GM19023 (cell line): ENCODE results near the gene STOM.

ENCODE experiments used
- ATAC-seq: cut with Tn5 transposase; IDR thresholded peaks from one replicate; pipeline ENCODE4 v1.9.1; 2021; ENCODE audit warnings: mild to moderate bottlenecking, moderate library complexity; ENCODE audit not compliant: unreplicated experiment

STOM gene

DNA sequence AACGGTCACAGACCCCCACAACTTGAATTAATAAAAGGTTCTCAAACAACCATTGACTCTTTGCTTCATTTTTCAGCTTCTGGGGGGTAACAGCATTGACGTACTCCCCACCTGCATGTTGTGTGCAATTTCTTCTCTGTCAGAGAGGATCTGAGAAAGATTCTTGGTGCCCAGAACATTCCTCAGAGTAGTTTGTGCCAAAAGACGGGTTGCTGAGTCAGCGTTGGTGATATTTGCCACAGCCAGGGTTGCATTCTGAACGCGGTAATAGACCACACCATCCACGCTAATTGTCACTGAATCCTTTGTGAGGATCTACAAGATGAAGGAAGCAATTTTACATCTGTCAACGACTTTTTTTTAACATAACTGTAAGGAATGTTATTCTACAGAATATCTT lies 21.0 kb downstream of the STOM start:
- ATAC-seq = no peak

DNA sequence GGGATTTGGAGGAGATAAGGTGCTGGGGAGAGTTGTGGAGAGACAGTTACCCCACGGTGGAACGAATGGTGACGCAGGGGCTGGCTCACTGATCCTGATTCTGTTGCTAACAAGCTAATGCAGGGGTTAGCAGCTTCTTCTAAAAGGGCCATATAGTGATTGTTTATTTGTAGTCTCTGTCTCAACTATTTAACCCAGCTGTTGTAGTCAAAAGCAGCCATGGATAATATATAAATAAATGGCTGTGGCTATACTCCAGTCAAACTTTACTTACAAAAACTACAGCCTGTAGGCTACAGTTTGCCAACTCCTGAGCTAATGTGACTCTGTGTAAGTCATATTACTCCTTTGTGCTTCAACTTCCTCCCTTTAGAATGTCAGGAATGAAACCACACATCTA lies 21.8 kb downstream of the STOM start:
- no peak for ATAC-seq

DNA sequence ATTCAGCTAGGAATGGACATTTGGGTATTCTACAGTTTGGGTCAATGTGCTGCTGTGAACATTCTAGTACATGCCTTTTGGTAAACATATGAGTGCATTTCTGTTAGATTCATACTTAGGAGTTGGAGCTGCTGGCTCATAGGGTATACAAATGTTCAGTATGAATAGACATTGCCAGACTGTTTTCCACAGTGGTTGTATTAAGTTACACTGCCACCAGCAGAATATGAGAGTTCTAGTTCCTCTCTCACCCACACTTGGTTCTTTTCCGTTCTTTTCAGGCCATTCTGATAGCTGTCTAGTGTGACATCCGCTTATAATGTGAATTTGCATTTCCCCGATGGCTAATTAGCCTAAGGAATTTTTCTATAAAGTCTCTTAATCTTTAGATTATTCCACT lies 25.0 kb downstream of the STOM start:
- ATAC-seq = no peak

DNA sequence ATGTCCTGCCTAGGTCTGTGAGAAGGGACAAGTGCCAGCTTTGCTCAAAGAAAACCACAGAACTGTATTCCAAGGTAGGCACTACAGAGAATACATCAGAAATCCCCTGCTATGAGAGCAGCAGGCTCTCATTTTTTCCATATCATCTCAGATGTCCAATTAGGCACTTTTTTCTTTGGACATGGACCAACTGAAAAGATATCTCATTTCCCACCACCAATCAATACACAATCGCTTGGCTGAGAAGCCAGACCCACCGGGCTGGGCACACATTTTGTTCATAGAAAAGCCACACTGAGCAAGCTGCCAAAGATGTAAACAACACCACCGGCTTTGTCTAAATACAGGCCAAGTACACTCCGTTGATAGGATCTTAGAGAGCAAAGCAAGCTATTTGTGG lies 25.9 kb downstream of the STOM start:
- ATAC-seq = no peak

DNA sequence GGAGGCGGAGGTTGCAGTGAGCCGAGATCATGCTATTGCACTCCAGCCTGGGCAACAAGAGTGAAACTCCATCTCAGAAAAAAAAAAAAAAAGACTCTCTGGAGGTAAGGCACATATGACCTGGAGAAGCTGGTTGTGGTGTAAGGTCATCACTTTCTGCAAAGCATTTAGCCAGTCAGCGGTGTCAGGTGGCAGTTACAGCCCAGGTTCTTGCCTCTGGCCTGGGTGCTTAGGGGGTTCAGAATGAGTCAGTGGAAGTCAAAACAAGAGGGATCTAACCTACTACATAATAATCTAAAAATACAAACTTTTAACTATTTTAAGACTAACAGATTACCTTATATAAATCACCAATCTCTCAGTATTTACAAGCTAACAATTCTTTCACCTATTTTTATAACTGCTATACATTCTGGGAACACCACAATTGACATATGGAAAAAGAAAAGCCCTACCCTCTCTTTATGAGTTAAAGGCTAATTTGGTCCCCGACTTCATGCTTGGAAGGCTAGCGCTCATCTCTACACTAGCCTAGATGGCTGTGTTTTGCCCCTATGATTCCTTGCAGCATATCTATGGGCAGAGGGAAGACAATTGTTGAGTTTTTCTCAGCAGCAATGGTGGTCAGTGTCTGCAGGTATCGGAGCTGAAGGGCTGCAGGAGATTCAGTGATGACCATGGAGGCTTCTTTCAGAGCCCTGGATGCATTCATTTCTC lies 29.2 kb downstream of the STOM start:
- no peak for ATAC-seq

DNA sequence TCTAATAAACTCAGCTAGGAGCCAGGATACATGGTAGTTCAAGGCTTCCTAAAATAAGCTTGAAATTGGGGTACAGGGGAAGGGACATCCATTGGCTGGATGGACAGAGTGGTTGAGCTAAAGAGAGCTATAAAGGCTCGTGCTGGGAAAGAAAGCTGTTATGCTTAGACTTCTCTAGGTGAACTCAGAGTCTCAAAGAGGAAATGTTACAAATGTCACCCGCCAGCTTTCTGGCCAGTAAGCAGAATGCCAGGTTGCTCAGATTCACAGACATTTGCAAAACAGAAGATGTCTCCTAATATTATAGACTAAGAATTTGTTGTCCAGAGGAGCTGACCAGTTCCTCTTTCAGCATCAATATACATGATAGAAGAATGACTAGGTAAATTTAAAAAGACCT lies 30.6 kb downstream of the STOM start:
- no peak for ATAC-seq

DNA sequence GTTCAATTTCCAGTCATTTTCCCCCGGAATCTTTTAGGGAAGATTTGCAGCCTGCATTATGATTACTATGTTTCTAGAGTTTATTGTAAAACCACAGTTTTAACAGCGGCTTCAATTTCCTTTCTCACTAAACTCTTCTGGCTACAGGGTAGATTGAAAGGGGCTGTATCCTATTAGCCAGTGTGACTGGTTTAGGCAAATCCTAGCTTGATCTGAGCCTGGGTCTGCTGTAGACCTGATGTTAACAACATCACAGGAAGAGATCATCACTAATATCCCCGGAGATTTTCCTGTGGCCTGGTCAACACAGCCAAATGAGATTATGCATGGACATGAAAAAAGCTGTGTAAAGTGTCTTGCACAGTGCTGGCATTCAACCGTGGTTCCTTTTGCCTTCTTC lies 33.4 kb downstream of the STOM start:
- no peak for ATAC-seq

DNA sequence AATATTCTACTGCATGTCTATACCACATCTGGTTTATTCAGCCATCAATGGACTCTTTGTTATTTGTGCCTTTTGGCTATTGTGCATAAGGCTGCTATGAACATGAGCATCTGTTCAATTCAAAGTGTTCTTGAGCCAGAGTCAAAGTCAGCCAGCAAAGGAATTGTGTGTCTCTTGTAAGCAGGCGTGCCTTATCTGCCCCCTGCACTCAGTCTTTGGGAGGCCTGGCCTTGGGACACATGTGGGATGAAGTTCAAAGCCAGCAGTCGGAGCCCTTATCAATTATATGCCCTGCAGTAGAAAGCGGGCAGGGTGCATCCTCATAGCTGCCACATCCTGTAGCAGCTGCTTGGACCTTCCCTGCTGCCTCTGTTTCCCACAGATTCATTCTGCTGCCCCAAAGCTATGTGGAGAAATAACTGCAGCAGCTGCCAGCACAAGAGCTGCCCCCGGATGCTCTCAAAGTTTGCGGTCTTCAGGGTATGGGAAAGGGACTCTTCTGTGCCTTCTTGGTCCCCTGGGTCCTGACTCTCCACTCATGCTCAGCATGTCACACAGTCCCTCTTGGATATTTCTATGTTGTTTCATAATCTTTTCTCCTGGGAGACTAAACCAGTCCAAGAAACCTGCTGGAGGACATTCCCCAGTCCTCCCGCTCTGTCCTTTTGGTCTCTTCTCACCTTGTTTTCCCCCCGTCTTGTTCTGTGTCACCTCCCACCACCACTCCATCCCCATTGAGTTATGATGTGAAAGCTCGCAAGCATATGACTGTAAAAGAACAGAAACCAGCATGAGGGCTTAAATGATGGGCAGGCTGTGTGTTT lies 35.9 kb downstream of the STOM start:
- no peak for ATAC-seq

DNA sequence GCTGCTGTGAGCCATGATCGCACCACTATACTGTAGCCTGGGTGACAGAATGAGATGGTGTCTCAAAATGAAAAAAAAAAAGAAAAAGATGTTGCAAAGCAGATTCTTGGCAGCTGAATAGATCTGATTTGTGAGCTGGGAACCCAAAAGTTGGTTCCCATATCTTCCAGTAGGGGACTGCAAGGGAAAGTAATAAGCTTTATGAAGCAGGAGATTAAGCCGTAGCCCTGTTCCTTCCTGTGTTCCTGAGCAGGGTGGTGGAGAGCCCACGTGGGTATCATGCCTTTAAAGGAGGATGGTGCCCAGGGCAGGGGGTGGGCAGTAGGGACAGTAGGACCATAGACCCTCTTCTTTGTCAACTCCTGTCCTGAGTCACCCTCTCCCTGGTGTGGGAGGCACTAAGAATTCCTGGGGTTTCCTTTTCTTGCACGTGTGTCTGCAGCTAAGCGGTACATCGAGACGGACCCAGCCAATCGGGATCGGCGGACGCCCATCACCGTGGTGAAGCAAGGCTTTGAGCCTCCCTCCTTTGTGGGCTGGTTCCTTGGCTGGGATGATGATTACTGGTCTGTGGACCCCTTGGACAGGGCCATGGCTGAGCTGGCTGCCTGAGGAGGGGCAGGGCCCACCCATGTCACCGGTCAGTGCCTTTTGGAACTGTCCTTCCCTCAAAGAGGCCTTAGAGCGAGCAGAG lies 37.9 kb downstream of the STOM start:
- no peak for ATAC-seq

DNA sequence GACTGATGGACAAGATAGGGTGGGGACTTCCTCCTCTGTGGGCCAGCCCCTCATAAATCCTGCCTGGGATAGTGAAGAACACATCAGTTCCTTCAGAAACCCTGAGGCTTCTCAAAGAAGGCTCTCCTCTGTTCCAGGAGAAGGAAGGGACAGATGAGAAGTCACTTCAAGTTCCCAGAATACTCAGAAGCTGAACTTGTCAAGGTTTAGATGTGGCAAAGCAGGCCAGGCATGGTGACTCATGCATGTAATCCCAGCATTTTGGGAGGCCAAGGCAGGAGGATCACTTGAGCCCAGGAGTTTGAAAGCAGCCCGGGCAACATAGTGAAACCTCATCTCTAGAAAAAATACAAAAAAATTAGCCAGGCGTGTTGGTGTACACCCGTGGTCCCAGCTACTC lies 38.5 kb downstream of the STOM start:
- ATAC-seq = no peak

DNA sequence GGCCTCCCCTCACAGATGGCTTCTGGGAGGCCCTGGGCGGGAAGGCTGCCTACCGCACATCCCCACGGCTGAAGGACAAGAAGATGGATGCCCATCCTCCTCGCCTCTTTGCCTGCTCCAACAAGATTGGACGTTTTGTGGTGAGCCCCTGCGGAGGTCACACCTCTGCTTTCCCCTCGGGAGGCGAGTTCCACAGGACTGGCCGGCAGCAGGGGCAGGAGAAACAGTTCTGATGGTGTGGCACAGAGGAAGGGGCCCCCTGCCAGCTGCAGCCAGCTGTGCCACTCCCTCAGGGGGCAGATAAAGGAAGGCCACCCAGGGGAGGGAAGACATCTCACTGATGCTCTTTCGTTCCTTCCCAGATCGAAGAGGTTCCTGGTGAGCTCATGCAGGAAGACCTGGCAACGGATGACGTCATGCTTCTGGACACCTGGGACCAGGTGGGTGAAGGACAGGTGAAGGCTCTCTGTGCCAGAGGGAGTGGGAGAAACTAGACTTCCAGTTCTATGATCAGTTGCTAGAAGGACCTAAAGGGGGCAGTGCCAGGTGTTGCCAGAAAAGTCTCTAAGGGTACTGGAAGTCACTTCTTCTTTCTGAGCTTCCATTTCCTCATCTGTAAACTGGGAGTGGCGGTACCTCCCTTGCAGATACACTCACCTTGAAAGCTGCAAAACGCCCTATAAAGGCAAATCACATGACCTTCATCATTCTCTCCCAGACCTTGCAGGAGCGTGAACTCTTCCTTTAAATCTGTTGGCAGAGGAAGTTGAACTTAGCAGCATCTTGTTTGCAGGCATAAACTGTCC lies 41.0 kb downstream of the STOM start:
- ATAC-seq = no peak

DNA sequence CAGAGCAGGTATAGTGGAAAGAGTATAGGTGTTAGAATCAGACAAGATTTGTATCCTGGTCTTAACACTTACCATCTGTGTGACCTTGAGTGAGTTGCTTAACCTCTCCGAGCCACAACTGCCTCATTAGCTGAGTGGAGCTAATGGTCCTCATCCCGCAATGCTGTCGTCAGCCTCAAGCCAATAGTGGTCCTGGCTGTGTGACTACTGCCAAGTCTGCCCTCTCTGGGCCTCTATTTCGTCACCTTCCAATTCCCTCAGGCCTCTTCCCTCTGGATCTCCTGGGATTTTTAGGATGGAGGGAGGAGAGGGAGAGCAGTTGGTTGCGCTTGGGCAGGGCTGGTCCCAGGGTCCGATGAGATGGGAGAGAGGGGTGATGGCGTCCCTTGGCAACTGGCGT lies 41.6 kb downstream of the STOM start:
- ATAC-seq = no peak

DNA sequence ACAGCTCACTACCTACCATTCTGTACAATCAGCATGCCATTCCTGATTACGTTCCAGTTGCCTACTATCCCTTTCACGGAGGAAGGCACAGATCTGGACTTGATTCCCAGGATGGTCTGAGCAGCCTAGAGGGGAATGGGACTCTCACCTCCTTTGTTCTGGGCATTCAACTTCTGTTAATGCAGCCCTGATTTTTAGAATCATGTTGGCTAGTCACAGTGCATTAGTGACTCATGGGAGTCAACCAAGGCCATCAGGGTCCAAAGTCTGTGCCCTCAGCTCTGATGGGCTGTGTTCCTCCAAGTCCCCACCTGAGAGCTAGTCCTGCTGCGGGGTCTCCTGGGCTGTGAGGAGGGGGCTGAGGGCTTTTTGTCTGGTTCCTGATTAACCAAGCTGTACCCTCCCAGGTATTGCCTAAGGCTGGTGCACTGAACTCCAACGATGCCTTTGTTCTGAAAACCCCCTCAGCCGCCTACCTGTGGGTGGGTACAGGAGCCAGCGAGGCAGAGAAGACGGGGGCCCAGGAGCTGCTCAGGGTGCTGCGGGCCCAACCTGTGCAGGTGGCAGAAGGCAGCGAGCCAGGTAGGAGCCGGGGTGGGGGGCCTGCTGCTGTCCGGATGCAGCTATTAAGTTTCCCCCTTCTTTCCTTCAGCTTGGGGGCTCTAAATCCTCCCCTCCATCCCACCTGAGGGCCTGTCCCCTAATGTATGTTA lies 43.0 kb downstream of the STOM start:
- no peak for ATAC-seq

DNA sequence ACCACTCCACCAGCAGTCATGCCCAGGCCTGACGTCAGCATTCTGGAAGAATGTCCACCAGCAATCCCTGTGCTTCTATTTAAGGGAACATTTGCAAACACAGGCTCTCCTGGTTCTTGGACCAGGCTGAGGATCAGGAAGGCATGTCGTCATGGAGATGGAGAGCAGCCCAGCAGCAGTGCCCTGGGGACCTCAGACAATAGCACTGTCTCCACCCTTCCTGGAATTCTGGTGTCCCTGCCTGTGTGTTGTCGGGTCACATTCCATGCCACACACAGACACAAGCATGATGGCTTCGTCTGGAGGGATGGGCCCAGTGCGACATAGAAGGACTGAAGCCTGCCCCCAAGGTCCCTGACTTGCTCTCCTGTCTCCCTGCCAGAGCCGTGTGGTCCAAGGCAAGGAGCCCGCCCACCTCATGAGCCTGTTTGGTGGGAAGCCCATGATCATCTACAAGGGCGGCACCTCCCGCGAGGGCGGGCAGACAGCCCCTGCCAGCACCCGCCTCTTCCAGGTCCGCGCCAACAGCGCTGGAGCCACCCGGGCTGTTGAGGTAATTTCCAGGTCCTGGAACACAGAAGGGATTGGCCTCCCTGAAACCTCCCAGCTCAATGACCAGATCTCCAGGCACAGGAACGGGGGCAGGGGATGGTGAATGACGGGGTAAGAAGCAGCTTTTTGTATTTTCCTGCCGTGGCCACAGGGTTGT lies 43.8 kb downstream of the STOM start:
- no peak for ATAC-seq

DNA sequence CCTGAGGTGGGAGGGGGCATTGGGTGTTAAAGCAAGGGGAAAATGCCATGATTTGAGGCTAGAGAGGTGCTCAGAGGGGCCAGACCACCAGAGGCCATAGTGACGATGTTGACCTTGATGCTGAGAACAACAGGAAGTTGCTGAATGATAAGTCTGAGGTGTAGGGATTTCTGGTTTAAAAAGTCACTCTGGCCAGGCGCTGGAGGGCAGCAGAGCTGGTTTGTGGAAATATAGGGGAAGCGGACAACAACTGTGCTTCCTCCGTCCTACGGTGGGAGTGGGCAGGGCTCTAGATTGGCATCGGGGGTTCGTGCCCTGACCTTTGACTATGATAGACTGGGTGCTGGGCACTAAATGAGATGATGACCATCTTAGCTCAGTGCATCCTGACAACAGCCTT lies 44.7 kb downstream of the STOM start:
- ATAC-seq = no peak

DNA sequence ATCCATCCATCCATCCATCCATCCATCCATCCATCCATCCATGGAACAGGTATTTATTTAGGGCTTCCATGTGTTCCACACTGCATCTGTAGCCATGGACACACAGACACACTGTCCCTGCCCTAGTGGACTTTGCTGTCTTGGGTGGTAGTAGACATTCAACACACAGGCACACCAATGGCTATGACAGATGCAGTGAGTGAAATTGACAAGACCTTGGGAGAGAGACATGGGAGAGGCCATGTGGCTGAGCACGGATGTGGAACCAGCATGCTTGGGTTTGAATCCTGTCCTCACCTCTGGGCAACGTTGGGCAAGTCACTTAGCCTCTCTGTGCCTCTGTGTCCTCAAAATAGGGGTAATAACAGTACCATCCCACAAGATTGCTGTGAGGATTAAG lies 45.3 kb downstream of the STOM start:
- ATAC-seq = no peak

DNA sequence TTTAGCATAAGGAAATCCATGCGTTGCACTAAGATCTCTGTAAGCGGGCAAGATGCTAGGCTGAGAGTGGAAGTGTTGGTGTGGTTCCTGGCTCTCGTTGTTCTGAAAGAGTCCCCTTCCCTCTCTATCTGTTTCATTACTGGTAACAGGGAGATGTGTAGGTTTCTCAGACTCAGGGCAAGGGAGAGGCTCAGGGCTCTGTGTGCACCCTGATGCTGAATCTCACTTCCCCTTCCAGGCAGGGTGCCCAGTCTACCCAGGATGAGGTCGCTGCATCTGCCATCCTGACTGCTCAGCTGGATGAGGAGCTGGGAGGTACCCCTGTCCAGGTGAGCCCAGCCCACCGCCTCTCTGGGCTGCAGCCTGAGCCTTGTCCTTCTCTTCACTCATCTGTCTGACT lies 45.7 kb downstream of the STOM start:
- ATAC-seq = no peak

DNA sequence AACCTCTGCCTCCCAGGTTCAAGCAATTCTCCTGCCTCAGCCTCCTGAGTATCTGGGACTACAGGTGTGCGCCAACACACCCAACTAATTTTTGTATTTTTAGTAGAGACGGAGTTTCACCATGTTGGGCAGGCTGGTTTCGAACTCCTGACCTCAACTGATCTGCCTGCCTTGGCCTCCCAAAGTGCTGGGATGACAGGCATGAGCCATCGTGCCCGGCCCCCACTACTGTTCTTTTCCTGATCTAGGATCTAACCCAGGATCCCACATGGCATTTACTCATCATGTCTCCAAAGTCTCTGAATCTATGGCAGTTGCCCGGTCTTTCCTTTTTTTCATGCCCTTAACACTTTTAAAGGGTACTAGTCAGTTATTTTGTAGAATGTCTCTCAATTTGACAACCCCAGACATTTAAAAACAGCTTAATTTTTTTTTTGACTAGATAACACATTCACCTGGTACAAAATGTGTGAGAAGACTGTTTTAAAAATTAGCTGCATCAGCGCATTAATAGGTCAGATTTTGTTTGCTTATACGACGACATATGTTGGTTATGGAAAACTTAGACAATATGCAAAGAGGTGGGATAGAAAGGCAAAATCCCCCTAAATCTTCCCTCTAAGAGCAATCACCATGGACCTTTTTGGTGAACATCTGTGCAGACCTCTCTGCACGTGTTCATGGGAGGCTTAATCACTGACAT lies 46.5 kb downstream of the STOM start:
- ATAC-seq = no peak

DNA sequence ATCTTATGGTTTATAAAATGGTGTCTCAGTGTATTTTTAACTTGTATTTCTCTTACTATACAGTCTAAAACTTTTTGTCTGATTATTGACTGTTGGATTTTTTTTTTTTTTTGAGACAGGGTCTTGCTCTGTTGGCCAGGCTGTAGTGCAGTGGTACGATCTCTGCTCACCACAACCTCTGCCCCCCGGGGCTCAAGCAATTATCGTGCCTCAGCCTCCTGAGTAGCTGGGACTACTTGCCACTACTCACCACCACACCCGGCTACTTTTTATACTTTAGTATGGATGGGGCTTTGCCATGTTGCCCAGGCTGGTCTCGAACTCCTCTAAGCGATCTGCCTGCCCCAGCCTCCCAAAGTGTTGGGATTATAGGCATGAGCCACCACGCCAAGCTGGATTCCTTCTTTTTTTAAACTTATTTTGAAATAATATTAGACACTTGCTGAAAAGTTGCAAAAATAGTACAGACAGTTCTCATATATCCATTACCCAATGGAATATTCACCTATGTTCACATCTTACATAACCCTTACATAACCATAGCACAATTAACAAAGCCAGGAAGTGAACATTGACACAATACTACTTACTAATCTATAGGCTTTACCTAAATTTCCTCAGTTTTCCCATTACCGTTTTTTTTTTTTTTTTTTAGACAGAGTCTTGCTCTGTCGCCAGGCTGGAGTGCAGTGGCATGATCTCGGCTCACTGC lies 47.2 kb downstream of the STOM start:
- ATAC-seq = no peak
